Stomach smooth muscle (tissue), 2 donors: Measurements from ENCODE around the gene CTNNA2.

ENCODE experiments used
- H3K27ac ChIP-seq: one replicate; pipeline ENCODE4 v1.7.0; 2013; ENCODE audit warnings: mild to moderate bottlenecking, low read length, inconsistent platforms
- H3K27me3 ChIP-seq, 2 donors: one replicate each; pipeline ENCODE4 v1.7.0; 2013; ENCODE audit warnings: low read length in 2 of 2; ENCODE audit not compliant: insufficient read depth in 2 of 2, control insufficient read depth in 1 of 2
- H3K36me3 ChIP-seq, 2 donors: one replicate each; pipeline ENCODE4 v1.7.0; 2013; ENCODE audit warnings: low read length in 2 of 2; ENCODE audit not compliant: control insufficient read depth in 2 of 2, insufficient read depth in 2 of 2
- H3K4me1 ChIP-seq: one replicate; pipeline ENCODE4 v1.7.0; 2013; ENCODE audit warnings: low read length; ENCODE audit not compliant: control insufficient read depth, insufficient read depth
- H3K4me3 ChIP-seq, 2 donors: one replicate each; pipeline ENCODE4 v1.7.0; 2013; ENCODE audit warnings: low read length in 2 of 2
- H3K9ac ChIP-seq, 2 donors: one replicate each; pipeline ENCODE4 v1.7.0; 2013; ENCODE audit warnings: low read length in 2 of 2, mild to moderate bottlenecking in 1 of 2
- H3K9me3 ChIP-seq, 2 donors: one replicate each; pipeline ENCODE4 v1.7.0; 2013; ENCODE audit warnings: low read length in 2 of 2; ENCODE audit not compliant: control insufficient read depth in 2 of 2
- donor health status: healthy.
- donor health status: Pancreatic carcinoma.

The CTNNA2 gene

DNA sequence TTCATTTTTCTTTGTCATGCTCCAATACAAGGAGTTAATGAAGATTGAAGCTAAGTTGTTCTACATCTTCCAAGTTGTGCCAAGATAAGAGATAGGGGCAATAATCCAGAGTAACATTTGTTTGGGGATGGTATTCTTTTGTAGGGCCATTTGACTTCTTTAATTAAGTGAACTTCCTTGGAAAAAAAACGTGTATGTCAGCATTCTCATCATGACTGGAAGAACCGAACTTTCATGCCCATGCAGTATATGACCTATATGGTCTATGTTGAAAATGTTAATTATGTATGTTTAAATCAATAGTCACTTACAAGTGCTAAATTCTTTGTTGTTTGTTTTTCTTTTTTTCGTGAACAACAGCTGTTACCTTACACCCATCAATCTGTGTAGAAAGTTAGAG lies 1111.2 kb downstream of the CTNNA2 start:
- no peaks in the 10 kb centered on the region for H3K36me3 ChIP-seq
- H3K27me3 ChIP-seq, result no peaks in the 10 kb centered on the region
- H3K4me3 ChIP-seq, result no peak overlapping the region
- no peaks in the 10 kb centered on the region for H3K9me3 ChIP-seq
- H3K4me1 ChIP-seq, result no peaks in the 10 kb centered on the region
- no peak overlapping the region for H3K9ac ChIP-seq
- no peak overlapping the region for H3K27ac ChIP-seq

DNA sequence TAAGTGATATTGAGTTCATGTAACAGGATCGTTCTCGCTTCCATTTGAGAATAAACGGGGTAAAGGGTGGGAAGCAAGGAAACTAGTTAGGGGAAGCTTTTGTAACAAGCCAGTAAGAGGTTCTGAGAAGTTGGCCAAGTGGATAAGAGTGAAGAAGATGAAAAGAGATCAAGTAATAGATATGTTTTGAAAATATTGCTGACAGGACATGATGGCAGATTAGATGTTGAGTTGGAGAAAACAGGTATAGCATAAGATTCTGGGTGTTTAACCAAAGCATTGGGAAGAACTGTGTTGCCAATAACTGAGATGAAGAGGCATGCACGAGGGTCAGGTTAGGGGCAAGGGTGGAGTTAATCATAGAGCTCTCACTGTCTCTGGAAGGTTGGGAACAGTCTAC lies 1121.7 kb downstream of the CTNNA2 start:
- Histone ChIP-seq H3K36me3 (no peaks in the 10 kb centered on the region), H3K9me3 (no peaks in the 10 kb centered on the region), H3K27me3 (no peaks in the 10 kb centered on the region), H3K4me3 (no peak overlapping the region), H3K4me1 (no peaks in the 10 kb centered on the region), H3K27ac (no peak overlapping the region), H3K9ac (no peak overlapping the region)

DNA sequence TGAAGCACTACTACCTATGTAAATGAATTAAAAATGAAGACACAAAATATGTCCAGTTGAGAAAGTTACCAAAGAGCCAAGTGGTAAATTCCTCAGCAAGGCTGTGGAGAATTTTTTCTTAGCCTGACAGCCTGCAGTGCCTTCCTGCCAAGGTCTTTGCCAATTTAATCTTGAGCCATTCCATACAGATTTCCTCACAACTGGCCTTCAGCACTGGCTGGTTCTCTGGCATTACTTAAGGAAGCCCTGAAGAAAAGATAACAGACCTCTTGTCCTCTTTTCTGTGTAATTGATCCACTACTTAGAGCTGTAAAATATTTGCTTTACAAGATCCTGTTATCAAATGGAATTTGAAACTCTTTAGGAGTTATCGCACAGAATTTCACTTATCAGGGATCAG lies 1125.9 kb downstream of the CTNNA2 start:
- Histone ChIP-seq H3K27ac (no peak overlapping the region), H3K9ac (no peak overlapping the region), H3K27me3 (no peaks in the 10 kb centered on the region), H3K9me3 (no peaks in the 10 kb centered on the region), H3K4me3 (no peak overlapping the region), H3K4me1 (no peaks in the 10 kb centered on the region), H3K36me3 (no peaks in the 10 kb centered on the region)

DNA sequence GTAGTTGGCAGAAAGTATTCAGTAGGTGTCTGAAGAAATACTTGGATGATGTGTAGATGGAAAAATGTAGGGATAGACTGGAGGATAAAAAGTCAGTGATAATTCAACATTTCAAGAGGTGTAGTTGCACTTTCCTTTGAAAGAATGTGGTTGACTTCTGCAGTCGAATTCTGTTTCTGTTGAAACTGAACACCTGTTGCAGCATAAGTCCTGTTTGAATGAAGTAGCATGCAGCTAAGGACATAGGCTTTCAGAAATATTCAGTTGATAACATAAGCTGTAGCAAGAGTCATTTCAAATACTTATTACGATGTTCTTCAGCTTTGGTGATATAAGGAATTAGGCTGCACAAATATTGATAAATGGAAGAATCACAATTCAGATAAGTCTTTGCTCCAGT lies 1129.6 kb downstream of the CTNNA2 start:
- Histone ChIP-seq H3K9ac (no peak overlapping the region), H3K36me3 (no peaks in the 10 kb centered on the region), H3K27me3 (no peaks in the 10 kb centered on the region), H3K4me3 (no peak overlapping the region), H3K4me1 (no peaks in the 10 kb centered on the region), H3K9me3 (no peaks in the 10 kb centered on the region), H3K27ac (no peak overlapping the region)

DNA sequence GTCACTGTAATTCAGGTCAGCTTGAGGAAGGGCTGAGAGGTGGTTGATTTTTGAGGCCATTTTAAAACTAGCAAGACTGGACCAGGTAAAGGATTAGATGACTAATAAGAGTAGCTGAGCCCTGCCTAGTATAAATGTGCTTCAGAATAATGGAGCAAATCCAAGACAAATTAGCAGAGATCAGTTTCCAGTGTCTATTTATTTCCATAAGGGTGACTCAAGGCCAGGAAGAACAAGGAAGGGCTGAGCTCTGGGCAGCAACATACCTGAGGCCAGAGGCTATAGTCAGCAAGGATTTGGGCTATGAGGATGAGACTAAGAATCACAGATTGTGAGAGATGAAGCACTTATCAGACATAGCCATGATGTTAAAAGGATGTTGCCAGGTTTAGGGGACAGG lies 1130.7 kb downstream of the CTNNA2 start:
- no peaks in the 10 kb centered on the region for H3K27me3 ChIP-seq
- H3K9me3 ChIP-seq, result no peaks in the 10 kb centered on the region
- H3K27ac ChIP-seq, result no peak overlapping the region
- no peaks in the 10 kb centered on the region for H3K4me1 ChIP-seq
- no peak overlapping the region for H3K9ac ChIP-seq
- H3K4me3 ChIP-seq, result no peak overlapping the region
- H3K36me3 ChIP-seq, result no peaks in the 10 kb centered on the region

DNA sequence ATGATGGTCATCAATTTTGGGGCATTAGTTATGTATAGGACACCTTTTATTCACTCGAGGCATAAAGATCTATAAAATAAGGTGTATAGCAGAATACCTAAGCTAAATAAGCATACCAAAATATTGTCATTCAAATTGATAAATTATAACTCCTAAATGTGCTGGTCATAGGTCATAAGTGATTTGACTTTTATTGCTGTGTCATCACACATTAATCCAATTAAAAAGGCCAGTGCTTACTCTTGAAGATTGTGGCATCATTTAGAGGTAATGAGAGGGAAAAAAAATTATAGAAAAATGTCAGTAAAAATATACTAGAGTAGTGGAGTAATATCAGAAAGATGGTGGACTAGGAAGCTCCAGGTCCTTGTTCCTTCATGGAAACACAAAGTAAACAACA lies 1138.6 kb downstream of the CTNNA2 start:
- no peak overlapping the region for H3K4me3 ChIP-seq
- H3K27ac ChIP-seq, result no peak overlapping the region
- H3K36me3 ChIP-seq, result no peaks in the 10 kb centered on the region
- peaks cover 0 to 4% of the 10 kb centered on the region in 2 donors for H3K9me3 ChIP-seq
- H3K4me1 ChIP-seq, result no peaks in the 10 kb centered on the region
- H3K27me3 ChIP-seq, result no peaks in the 10 kb centered on the region
- no peak overlapping the region for H3K9ac ChIP-seq

DNA sequence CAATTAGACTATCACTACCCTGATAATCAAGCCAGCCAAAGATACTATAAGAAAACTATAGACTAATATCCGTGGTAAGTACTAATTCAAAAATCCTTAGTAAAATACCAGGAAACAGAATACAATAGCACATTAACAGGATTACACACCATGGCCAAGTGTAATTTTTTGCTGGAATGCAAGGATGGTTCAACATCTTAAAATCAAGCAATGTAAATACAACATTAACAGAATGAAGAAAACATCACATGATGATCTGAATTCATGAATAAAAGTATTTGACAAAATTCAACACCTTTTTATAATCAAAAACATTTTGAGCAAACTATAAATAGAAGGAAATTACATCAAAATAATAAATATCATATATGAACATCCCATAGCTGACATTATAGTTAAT lies 1142.4 kb downstream of the CTNNA2 start:
- Histone ChIP-seq H3K4me3 (no peak overlapping the region), H3K9me3 (peaks cover 4 to 5% of the 10 kb centered on the region in 2 donors), H3K4me1 (no peaks in the 10 kb centered on the region)

DNA sequence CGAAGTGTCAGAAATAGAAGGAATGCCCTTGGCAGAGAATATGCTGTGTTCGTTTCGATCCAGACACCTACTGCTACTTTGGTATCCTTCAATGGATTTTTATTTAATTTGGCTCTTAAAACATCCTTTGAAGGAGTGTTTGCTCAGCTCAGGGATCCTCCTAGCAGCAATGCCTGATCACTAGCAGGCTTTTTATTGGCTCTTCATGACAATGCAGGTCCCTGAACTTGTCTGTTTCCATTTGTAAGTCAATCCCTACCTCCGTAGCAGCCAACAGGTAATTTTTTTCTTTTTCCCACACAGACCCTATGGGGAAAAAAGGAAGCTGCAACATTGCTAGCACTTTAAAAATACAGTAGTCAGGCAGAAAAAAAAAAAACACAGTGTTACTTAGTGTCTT lies 1157.9 kb downstream of the CTNNA2 start:
- Histone ChIP-seq H3K9me3 (no peaks in the 10 kb centered on the region), H3K4me3 (no peak overlapping the region), H3K27me3 (no peaks in the 10 kb centered on the region), H3K4me1 (no peaks in the 10 kb centered on the region), H3K9ac (no peak overlapping the region), H3K27ac (no peak overlapping the region), H3K36me3 (no peaks in the 10 kb centered on the region)

More for the DNA sequence above, 1142.4 kb downstream of the CTNNA2 start:
- H3K36me3 ChIP-seq, result no peaks in the 10 kb centered on the region
- no peak overlapping the region for H3K9ac ChIP-seq
- H3K27me3 ChIP-seq, result no peaks in the 10 kb centered on the region
- no peak overlapping the region for H3K27ac ChIP-seq

DNA sequence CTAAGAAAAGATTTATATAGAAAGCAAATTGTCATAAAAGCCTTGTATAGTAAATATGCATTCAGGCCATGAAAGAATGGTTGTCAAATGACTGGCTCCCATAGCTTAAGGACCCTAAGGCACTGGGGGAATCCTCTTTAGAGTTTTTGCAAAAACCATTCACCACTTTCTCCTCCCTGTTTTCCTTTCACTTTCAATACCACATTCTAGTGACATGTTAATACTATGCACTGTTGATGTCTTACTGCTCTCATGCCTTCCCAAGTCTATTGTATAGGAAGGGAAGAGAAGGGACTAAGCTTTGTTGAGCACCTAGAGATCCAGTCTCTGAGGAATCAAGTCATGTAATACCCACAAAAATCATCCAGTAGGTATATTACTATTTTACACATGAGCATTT lies 1174.7 kb downstream of the CTNNA2 start:
- Histone ChIP-seq H3K36me3 (no peaks in the 10 kb centered on the region), H3K4me3 (no peak overlapping the region), H3K27ac (no peak overlapping the region), H3K9me3 (no peaks in the 10 kb centered on the region), H3K9ac (no peak overlapping the region), H3K4me1 (no peaks in the 10 kb centered on the region), H3K27me3 (no peaks in the 10 kb centered on the region)

DNA sequence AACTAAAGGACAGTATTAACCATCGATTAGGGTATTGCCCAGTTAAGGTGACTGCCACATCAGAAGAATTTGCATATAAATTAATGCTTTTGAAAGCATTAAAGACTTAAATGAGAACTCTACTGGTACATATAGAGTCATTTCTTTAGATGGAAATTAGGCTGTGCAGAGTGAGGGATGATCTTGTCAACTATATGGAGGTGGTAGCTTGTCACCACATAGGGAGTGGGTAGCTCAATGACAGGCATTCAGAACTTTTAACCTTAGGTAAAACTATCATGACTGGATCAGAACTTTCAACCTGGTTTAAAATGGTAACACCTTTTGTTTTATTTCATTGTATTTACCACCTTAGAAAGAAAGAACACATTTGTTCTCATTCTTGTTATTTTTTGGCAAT lies 1176.3 kb downstream of the CTNNA2 start:
- Histone ChIP-seq H3K4me3 (no peak overlapping the region), H3K9ac (no peak overlapping the region), H3K4me1 (no peaks in the 10 kb centered on the region), H3K27me3 (no peaks in the 10 kb centered on the region), H3K36me3 (no peaks in the 10 kb centered on the region), H3K9me3 (no peaks in the 10 kb centered on the region), H3K27ac (no peak overlapping the region)
